HepG2 (cell line): Measurements from ENCODE around the gene ATF6. TPM values are rescaled to one million over a fixed set of nuclear protein-coding genes. Genes with fewer than 3 reads are reported as not detected.

Experiments used
- ATAC-seq: fragments of 200-7000 bp; cut with Tn5 transposase; 3 replicates; pipeline ENCODE4 v1.9.1; 2020; ENCODE audit warnings: mild to moderate bottlenecking, moderate library complexity
- BruUV-seq: library from RNA; stranded (reverse); fragments of 400-500 nt; replicated peaks from 2 replicates; lab custom pipeline; 2021; lab: Mats Ljungman, UMichigan
- CTCF ChIA-PET: fragments of 300-600 bp; formaldehyde crosslinking; extraction: SDS; loops from one replicate; lab custom pipeline; 2021; ENCODE audit warnings: low total read pairs, inconsistent platforms, low intra/inter-chr PET ratio; lab: Yijun Ruan, JAX
- POLR2A ChIA-PET: fragments of 350-600 bp; sonication (Branson Sonifier 250); formaldehyde crosslinking; loops from one replicate; lab custom pipeline; 2020; ENCODE audit warnings: antibody characterized with exemption, inconsistent platforms; lab: Yijun Ruan, JAX
- DNase-seq: peaks from one replicate; pipeline ENCODE4 v3.0.0-alpha.2; 2015; ENCODE audit warnings: low spot score
- FAIRE-seq: peaks from 3 replicates; lab custom pipeline; 2011; peaks lifted over from hg19 to GRCh38; lab: Jason Lieb, UNC
- H2AFZ ChIP-seq: one replicate; pipeline ENCODE4 v1.6.1; 2011; ENCODE audit warnings: low read length, inconsistent platforms
- H3K27ac ChIP-seq: fragments of 300-600 bp; 3 replicates; pipeline ENCODE4 v1.8.0; 2011; ENCODE audit warnings: mixed run types, mild to moderate bottlenecking, mixed read lengths, low read length, inconsistent platforms; ENCODE audit not compliant: insufficient read depth; ENCODE audit errors: extremely low read length
- H3K27me3 ChIP-seq, 2 experiments: fragments of 200-600 bp in 1 of 2; 2 replicates in 1 of 2; 3 replicates in 1 of 2; pipeline versions ENCODE4 v1.6.0 to v1.8.0; 2011; ENCODE audit warnings: low read length in 2 of 2, mild to moderate bottlenecking in 2 of 2, moderate library complexity in 2 of 2, inconsistent platforms in 1 of 2; ENCODE audit not compliant: insufficient read depth in 2 of 2, control insufficient read depth in 1 of 2
- H3K36me3 ChIP-seq, 2 experiments: fragments of 200-600 bp in 1 of 2; replicated peaks in 1 of 2; 2 replicates in 1 of 2; 3 replicates in 1 of 2; pipeline versions ENCODE4 v1.5.1 to v1.8.0; 2011; ENCODE audit warnings: low read length in 2 of 2, inconsistent platforms in 1 of 2; ENCODE audit not compliant: insufficient read depth in 2 of 2, control insufficient read depth in 1 of 2
- H3K4me1 ChIP-seq: 2 replicates; pipeline ENCODE4 v1.5.1; 2012; ENCODE audit warnings: low read length, inconsistent platforms; ENCODE audit not compliant: insufficient read depth
- H3K4me2 ChIP-seq: 2 replicates; pipeline ENCODE4 v1.6.0; 2011; ENCODE audit warnings: low read depth, low read length, inconsistent platforms
- H3K4me3 ChIP-seq, 3 experiments: fragments of 200-600 bp in 1 of 3; sonication (generic), shearing (Covaris generic) in 1 of 3; replicated peaks in 1 of 3; 2 replicates each; pipeline ENCODE4 v1.5.1; 2011 to 2016; ENCODE audit warnings: low read length in 3 of 3, inconsistent platforms in 2 of 3, low read depth in 2 of 3, mild to moderate bottlenecking in 2 of 3, control low read depth in 1 of 3, mixed read lengths in 1 of 3; ENCODE audit not compliant: insufficient read depth in 1 of 3
- H3K79me2 ChIP-seq: one replicate; pipeline ENCODE4 v1.6.1; 2011; ENCODE audit warnings: low read length, inconsistent platforms; ENCODE audit not compliant: insufficient read depth
- H3K9ac ChIP-seq: 2 replicates; pipeline ENCODE4 v1.6.0; 2011; ENCODE audit warnings: mild to moderate bottlenecking, low read depth, low read length, inconsistent platforms; ENCODE audit not compliant: insufficient read depth
- H3K9me3 ChIP-seq: 2 replicates; pipeline ENCODE4 v1.5.1; 2012; ENCODE audit warnings: mild to moderate bottlenecking, low read length
- H4K20me1 ChIP-seq: 2 replicates; pipeline ENCODE4 v1.6.0; 2011; ENCODE audit warnings: inconsistent platforms, mild to moderate bottlenecking, low read length, moderate library complexity; ENCODE audit not compliant: insufficient read depth
- FOXA1 ChIP-seq, 2 experiments: fragments of 450-650 bp in 1 of 2; sonication (generic) in 1 of 2; formaldehyde crosslinking in 1 of 2; IDR thresholded peaks; 2 replicates each; pipeline versions ENCODE4 v1.4.0 to v1.6.1; 2016 to 2020; ENCODE audit warnings: missing genetic modification reagents in 1 of 2
- HOXA5 ChIP-seq: sonication (generic); formaldehyde crosslinking; IDR thresholded peaks from 2 replicates; pipeline ENCODE4 v1.4.0; 2020; ENCODE audit warnings: missing genetic modification reagents
- TCF12 ChIP-seq, 2 experiments: fragments of 450-650 bp in 1 of 2; sonication (generic) in 1 of 2; formaldehyde crosslinking in 1 of 2; IDR thresholded peaks; 2 replicates each; pipeline versions ENCODE4 v1.6.1 to v1.8.0; 2017 to 2022; ENCODE audit warnings: antibody characterized with exemption in 1 of 2, mild to moderate bottlenecking in 1 of 2, missing genetic modification reagents in 1 of 2, moderate library complexity in 1 of 2
- ZNF20 ChIP-seq: sonication (generic); formaldehyde crosslinking; IDR thresholded peaks from 2 replicates; pipeline ENCODE4 v1.4.0; 2020; ENCODE audit warnings: mild to moderate bottlenecking, moderate library complexity, missing genetic modification reagents
- ZNF329 ChIP-seq: sonication (generic); formaldehyde crosslinking; IDR thresholded peaks from 2 replicates; pipeline ENCODE4 v1.9.0; 2021; ENCODE audit warnings: low read depth, mild to moderate bottlenecking, missing genetic modification reagents
- ZNF549 ChIP-seq: sonication (generic); formaldehyde crosslinking; IDR thresholded peaks from 2 replicates; pipeline ENCODE4 v1.5.0; 2020; ENCODE audit warnings: missing genetic modification reagents
- ZNF605 ChIP-seq: sonication (generic); formaldehyde crosslinking; IDR thresholded peaks from 2 replicates; pipeline ENCODE4 v1.8.0; 2022; ENCODE audit warnings: mild to moderate bottlenecking, missing genetic modification reagents
- WGBS: methylation state at CpG from one replicate; pipeline ENCODE4 v1.1.6; 2017; ENCODE audit warnings: low lambda C conversion rate; 5-methylcytosine and 5-hydroxymethylcytosine counted together
- in situ Hi-C: cut with HindIII; loops from 2 replicates; pipeline ENCODE4 v1.10.0; 2017; ENCODE audit warnings: low pct_unique_long_range_greater_than_20kb; ENCODE audit not compliant: extremely low pct_ligation_motif_present
- intact Hi-C: fragments of 100-400 bp; cut with micrococcal nuclease; formaldehyde crosslinking; loops from one replicate; pipeline ENCODE4 v1.10.0; 2022; ENCODE audit not compliant: unreplicated experiment
- polyA plus RNA-seq, 8 experiments: library from polyadenylated mRNA; depleted of rRNA in 3 of 8; stranded (reverse) in 7 of 8; unstranded in 1 of 8; fragments of >200 nt; fragmentation: Illumina TruSeq in 4 of 8; extraction: Trizol in 4 of 8; gene quantifications; 2 replicates each; pipeline versions ENCODE4 v1.2.1 to v1.2.3, GENCODE V29; 2011 to 2016; ENCODE audit warnings: low read depth in 4 of 8, missing spikeins in 1 of 8, mixed read lengths in 1 of 8; ENCODE audit not compliant: insufficient read depth in 1 of 8
- total RNA-seq, 5 experiments: library from RNA; depleted of rRNA; stranded (reverse); fragments of >200 nt; fragmentation: Illumina TruSeq; extraction: Trizol; gene quantifications; 2 replicates each; pipeline ENCODE4 v1.2.3, GENCODE V29; 2016; ENCODE audit warnings: low read depth in 1 of 5
- TF ChIP-seq, protein P1 (sequence below): sonication (generic); formaldehyde crosslinking; IDR thresholded peaks from 2 replicates; pipeline ENCODE4 v1.5.1; 2020; ENCODE audit warnings: missing genetic modification reagents, mild to moderate bottlenecking, borderline replicate concordance

ATF6 gene
- total and polyA plus RNA-seq, 2 of the 13 experiments (the other 11 are each of a cell fraction or from before 2014, with no cell fraction given): 13.2 to 14.5 TPM

DNA sequence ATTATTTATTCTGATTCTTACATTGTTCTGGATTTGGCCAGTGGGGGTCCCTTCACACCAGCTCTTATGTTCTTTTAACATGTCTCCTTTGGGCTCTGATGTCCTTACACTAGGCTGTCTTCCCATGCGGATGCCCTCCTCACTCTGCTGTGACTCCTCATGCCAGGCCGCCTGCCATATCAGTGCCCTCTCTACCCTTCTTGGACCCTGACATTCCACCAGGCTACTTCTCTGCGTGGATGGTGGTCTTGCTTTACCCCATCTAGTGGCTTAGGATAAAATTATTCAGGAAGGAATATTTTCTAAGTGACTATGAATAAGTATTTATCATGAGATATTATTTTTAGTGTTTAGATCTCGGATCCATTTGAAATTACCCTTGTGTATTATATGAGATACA, 21.2 kb downstream of the ATF6 start:
- H3K4me2 ChIP-seq: no peak overlapping the region
- CTCF ChIA-PET: no interaction called here
- H3K9me3 ChIP-seq: no peaks in the 10 kb centered on the region
- no peaks in the 10 kb centered on the region for H3K27me3 ChIP-seq
- H3K27ac ChIP-seq: no peak overlapping the region
- H3K79me2 ChIP-seq: no peaks in the 10 kb centered on the region
- TF ChIP-seq HOXA5 (no peak), ZNF549 (CRISPR knock-in tag) (no peak), ZNF20 (CRISPR knock-in tag) (no peak), ZNF329 (CRISPR knock-in tag) (no peak), FOXA1 (IDR thresholded peaks at IDR 0.05) (no peak), FOXA1 (CRISPR knock-in tag; IDR thresholded peaks at IDR 0.05) (no peak), TCF12 (IDR thresholded peaks at IDR 0.05) (no peak), TCF12 (CRISPR knock-in tag; IDR thresholded peaks at IDR 0.05) (no peak), ZNF605 (CRISPR knock-in tag) (no peak)
- TF ChIP-seq, protein P1, sequence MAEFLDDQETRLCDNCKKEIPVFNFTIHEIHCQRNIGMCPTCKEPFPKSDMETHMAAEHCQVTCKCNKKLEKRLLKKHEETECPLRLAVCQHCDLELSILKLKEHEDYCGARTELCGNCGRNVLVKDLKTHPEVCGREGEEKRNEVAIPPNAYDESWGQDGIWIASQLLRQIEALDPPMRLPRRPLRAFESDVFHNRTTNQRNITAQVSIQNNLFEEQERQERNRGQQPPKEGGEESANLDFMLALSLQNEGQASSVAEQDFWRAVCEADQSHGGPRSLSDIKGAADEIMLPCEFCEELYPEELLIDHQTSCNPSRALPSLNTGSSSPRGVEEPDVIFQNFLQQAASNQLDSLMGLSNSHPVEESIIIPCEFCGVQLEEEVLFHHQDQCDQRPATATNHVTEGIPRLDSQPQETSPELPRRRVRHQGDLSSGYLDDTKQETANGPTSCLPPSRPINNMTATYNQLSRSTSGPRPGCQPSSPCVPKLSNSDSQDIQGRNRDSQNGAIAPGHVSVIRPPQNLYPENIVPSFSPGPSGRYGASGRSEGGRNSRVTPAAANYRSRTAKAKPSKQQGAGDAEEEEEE (CRISPR knock-in tag): no peak
- POLR2A ChIA-PET: no interaction called here
- H3K36me3 ChIP-seq: peaks cover 8 to 46% of the 10 kb centered on the region in 2 experiments; a peak in 4 of 5 replicates
- in situ Hi-C loops: no loop called here
- no peaks in the 10 kb centered on the region for H4K20me1 ChIP-seq
- intact Hi-C loops: no loop called here
- no peaks in the 10 kb centered on the region for H3K4me1 ChIP-seq
- ATAC-seq: no peak
- no peak for FAIRE-seq
- no peak overlapping the region for H3K9ac ChIP-seq
- no peak overlapping the region for H3K4me3 ChIP-seq
- BruUV-seq: no TSS peak
- 96% methylated on average over 4 of the region's 4 CpGs for WGBS
- H2AFZ ChIP-seq: no peak overlapping the region
- DNase-seq: no peak
